HG03469 (cell line): ENCODE data around the gene CILP.
"Not testable (repeated sequence)": the region's sequence is repeated elsewhere in the genome, so short reads cannot be mapped to it uniquely, and the experiment has no call there.

Source experiments
- ATAC-seq: cut with Tn5 transposase; IDR thresholded peaks from one replicate; pipeline ENCODE4 v1.9.1; 2021; ENCODE audit warnings: mild to moderate bottlenecking, moderate library complexity, moderate number of reproducible peaks; ENCODE audit not compliant: unreplicated experiment

CILP gene

GRCh38 chr15:65226901-65227300 is 15.6 kb upstream of the CILP start:
- ATAC-seq = not testable (repeated sequence)

- no peak for ATAC-seq
These were observed 14.9 kb upstream of the CILP start for GRCh38 chr15:65226221-65226620.

DNA sequence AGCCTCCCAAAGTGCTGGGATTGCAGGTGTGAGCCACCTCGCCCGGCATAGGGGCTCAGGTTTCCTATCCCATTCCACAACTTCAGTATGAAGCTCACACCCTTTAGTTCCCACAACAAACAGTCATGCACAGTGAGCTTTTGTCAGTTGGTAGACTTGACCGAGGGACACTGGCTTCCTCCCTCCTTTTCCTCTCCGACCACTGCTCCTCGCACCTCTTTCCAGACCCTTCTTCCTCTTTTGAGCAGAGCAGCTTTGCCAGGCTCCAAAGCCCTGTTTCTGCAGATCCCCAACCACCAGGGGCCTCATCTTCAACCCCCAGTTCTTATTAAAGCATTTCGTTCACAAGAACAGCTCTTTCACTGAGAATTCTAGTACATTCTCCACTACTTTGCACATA is 12.7 kb upstream of the CILP start:
- no peak for ATAC-seq

- no peak for ATAC-seq
These were observed 11.6 kb upstream of the CILP start for GRCh38 chr15:65222891-65223290.

- no peak for ATAC-seq
These were observed 10.4 kb upstream of the CILP start for GRCh38 chr15:65221697-65222096.

DNA sequence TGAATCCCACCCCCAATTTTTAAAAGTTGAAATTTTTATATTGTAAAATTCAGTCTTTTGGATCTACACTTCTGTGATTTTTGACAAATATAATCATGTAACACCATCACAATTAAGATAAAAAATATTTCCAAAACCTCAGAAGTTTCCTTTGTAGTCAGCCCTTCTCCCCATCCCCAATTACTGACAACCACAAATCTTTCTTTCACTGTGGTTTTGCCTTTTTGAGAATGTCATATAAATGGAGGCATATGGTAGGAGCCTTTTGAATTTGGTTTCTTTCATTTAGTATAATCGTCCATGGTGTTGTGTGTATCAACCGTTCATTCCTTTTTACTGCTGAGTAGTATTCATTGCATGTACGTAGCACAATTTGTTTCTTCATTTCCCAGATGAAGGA is 7.9 kb upstream of the CILP start:
- ATAC-seq = no peak

DNA sequence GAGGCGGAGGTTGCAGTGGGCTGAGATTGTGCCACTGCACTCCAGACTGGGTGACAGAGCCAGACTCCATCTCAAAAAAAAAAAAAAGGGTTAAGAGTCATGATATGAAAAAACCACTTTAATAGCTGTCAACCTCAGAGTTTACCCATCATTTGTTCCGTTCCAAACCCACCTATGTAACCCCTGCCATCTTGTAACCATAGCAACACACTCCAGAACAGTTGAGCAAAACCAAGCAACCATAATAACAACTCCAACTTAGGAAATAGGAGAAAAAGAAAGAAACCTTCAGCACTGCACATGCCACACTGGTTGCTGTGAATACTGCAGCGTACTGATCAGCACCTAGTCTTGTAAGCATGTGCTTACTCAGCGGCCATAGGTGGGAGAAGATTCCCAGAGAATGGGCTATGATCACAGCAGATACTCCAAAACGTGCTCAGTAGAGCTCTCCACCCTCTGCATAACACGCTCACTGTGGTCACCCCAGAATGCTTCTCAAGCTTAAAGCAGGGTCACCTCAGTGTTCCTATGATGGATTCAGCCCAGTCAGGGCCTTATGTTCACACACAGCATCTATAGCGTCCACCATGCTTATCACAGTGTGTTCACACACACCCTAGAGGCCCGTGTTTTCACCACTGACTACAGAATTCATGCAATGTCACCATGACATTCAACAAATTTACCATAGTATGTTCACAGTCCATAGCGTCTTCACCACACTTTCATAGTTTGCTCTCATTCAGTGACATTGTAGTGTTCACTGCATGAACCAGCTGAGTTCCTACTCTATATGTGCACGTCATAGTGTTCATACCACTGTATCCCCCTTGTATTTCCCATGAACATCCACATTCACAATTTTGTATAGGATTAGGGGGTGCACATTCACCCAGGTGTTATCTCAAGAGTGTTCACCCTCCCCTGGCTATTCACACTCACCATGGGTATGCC is 6.5 kb upstream of the CILP start:
- ATAC-seq = no peak

DNA sequence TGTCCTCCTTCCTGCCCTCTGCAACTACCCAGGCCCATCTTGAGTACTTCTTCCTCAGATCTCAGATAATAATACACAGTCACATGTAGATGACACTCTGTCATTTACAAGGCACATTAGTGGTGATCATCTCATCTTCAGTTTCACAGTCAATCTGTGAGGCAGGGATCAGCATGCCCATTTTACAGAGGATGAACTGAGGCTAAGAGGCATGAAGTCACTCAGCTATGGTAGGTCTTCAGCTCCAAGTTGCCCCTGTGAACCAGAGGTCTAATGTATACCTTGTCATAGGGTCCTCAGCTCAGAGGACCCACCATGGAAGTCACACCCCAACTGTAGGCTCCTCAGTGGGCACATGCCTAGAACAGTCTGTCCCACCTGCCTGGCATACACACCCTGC is 4.2 kb upstream of the CILP start:
- no peak for ATAC-seq

DNA sequence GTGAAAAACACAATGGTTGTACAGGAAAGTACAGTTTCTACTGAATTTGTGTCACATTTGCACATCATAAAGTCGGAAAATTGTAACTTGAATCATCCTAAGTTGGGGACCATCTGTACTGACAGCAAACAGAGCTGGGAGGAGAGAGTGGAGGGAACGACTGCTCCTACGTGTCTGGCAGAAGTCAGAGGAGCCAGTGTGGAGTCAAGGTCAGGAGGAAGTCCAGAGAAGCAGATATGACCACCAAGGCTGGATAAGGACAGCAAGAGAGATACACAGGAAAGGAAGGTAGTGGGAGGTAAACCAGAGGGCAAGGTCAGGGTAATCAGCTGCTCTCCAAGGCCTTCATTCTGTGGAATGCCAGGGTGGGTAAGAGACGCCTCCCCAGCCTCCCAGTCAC is 2.7 kb upstream of the CILP start:
- ATAC-seq = no peak

DNA sequence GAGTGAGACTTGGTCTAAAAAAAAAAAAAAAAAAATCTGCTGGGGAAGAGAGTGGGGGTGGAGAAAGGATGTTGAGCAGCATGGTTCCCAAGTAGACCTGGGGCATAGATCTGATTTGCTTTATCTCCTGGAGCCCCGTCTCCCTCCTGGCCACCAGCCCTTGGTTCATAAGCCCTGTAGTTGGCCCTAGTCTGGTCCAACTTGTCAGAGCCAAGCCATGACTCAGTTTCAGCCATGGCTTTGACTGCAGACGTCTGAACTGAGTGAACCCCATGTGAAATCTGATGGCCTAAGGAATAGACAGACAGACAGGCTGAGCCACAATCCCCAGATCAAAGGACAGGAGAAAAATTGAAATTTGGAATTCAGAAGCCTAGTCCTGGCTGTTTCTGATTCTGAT is 2.0 kb upstream of the CILP start:
- no peak for ATAC-seq

DNA sequence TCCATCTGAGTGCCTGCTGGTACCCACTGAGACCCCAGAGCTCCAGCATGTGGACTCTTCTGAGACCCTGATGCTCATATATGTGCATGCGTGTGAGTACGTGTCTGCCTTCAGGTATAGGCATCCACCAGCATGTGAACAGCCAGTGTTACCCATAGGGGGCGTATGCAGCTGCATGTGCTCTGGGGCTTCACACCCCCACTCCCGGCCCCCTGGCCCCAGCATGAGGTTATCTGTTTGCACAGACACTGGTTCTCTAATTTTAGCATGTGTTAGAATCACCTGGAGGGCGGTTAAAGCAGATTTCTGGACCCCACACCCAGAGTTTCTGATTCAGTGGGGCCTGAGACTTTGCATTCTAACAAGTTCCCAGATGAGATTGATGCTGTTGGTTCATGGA is 824 bp upstream of the CILP start:
- ATAC-seq = no peak

DNA sequence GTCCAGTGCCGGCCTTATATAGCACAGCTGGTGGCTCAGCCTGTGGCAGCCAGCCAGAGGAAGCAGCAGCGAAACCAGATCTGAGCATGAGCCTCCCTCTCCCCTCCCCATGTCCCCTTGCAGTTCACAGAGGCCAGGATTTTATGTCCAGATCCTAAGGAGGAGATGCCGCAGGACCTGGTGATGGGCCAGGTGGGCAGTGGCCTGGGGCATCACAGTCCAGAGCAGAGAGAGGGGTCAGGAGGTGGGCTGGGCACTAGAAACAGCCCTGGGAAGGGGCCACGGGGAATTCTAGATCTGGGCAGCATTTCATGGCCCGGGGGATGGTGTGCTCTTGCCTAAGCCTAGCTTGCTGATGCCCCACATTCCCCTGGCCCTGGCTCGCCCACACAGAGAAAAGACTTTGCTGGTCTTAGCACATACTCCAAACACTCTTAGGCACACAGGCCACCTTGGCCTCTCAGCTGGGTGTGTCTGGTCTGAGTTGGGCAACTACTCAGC is 259 bp upstream of the CILP start:
- ATAC-seq = no peak

GRCh38 chr15:65209701-65210643 is 1.3 kb downstream of the CILP start:
- ATAC-seq = no peak

- ATAC-seq = no peak
These were observed 2.6 kb downstream of the CILP start for GRCh38 chr15:65208647-65209046.

DNA sequence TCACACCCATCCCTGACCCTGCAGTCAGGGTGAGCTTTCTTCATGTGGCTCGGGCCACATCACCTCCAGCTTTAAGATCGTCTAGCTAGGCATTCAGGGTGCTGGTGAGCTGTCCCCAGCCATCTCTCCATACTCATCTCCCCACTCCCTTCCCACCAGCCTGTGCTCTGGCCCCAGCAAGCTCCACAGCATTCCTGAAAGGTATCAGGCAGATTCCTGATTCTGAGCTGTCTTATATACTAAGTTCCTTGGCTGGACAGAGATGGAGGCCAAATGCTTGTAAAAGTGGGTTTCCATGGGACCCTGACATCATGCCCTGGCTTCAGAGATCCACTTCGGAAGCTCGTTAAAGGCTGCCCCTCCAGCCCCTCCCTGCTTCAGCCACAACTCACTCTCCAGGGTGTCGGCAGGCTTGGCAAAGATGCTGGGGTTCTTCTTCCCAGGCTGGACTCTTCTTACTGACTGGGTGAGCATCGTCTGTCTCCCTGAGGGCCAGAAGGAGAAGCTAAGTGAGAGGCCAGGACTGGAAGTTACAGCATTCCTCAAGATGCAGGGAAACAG is 3.9 kb downstream of the CILP start:
- no peak for ATAC-seq

DNA sequence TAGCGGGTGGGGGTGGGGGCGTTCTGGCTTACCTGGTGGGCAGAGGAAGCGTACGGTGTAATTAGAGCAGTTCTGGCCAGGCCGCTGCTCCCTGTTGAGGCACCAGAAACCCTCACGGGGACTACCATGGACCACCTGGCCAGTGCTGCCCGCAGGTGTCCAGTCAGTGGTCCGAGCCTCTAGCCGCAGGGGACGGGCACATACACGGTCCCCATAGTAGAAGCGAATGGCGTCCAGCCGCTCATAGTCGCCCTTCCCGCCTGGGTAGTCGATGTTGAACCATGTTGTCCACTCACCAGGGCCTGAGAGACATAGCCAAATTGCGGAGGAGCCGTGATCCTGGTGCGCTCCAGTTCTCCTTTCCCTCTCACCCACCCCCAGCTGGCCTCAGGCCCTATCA is 4.5 kb downstream of the CILP start:
- no peak for ATAC-seq

DNA sequence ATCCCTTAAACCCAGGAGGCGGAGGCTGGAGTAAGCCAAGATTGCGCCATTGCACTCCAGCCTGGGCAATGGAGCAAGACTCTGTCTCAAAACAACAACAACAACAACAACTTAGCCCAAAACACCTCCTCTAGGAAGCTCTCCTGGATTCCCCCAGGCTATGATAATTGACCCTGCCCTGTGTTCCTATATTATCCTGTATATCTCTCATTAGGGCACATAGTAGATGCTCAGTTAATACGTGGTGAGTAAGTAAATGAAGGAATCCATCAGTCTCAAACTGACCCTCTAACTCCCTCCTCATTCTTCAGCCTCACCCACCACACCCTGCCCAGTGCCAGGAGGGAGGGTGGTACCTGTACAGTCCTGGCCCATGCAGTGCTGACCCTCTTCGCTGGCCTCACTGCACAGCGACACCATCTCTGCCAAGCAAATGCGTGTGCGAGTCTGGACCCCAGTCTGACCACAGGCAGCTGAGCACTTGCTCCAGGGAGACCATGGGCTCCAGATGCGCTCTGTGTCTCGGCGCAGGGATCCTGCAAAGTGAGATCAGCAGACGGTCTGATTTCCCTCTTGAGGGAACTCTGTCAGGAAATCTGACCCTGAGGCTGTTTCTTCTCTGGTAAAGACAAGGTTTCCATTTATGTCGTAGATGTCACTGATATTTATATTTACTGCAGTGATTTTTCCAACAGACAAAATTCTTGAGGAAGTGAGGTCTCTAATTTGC is 6.2 kb downstream of the CILP start:
- no peak for ATAC-seq

DNA sequence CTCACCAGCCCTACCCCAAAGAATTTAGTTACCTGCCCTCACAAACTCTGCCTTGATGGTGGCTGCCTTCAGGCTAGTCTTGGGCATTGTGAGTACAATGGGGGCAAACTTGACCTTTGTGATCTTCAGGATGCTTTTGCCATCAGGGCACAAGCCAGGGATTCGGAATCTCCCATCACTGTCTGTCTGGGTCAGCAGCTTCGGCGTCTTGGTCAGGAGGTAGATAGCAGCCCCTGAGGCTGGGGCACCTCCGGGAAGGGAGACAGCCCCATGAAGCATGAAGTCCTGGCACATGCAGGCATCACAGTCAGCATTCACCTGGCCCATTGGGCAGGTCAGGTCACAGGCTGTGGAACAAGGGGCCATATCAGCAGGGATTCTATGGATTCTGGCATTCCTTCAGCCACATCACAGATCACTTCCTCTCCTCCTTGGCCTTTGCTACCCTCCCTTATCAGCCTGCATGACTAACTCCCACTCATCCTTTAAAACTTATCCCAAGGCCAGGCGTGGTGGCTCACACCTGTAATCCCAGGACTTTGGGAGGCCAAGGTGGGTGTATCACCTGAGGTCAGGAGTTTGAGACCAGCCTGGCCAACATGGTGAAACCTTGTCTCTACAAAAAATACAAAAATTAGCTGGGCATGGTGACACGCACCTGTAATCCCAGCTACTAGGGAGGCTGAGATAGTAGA is 6.9 kb downstream of the CILP start:
- ATAC-seq = no peak

GRCh38 chr15:65201918-65202317 is 9.4 kb downstream of the CILP start:
- ATAC-seq = no peak

GRCh38 chr15:65198571-65198970 is 12.7 kb downstream of the CILP start:
- no peak for ATAC-seq
